IMR-90 (cell line): ENCODE measurements around the gene EEF1AKMT1.

Experiments used
- BHLHE40 ChIP-seq: fragments of 150-350 bp; IDR thresholded peaks from 2 replicates; pipeline ENCODE4 v1.6.1; 2016; ENCODE audit warnings: mild to moderate bottlenecking, low read depth, low read length
- CEBPB ChIP-seq: IDR thresholded peaks from 2 replicates; pipeline ENCODE4 v1.6.1; 2012; ENCODE audit warnings: low read depth, low read length, improper control_type of control experiment
- CHD1 ChIP-seq: IDR thresholded peaks from 2 replicates; pipeline ENCODE4 v1.6.1; 2012; ENCODE audit warnings: low read depth, low read length, improper control_type of control experiment
- ELK1 ChIP-seq: fragments of 150-350 bp; IDR thresholded peaks from 2 replicates; pipeline ENCODE4 v1.6.1; 2016; ENCODE audit warnings: low read depth, mild to moderate bottlenecking, low read length, moderate library complexity, borderline replicate concordance
- FOS ChIP-seq: fragments of 150-350 bp; IDR thresholded peaks from 2 replicates; pipeline ENCODE4 v1.6.1; 2016; ENCODE audit warnings: low read depth, low read length
- MAFK ChIP-seq: IDR thresholded peaks from 2 replicates; pipeline ENCODE4 v1.6.1; 2012; ENCODE audit warnings: low read depth, low read length, improper control_type of control experiment
- MXI1 ChIP-seq: IDR thresholded peaks from 2 replicates; pipeline ENCODE4 v1.6.1; 2012; ENCODE audit warnings: low read depth, mild to moderate bottlenecking, low read length, moderate library complexity, borderline replicate concordance
- POLR2A ChIP-seq: IDR thresholded peaks from 2 replicates; pipeline ENCODE4 v1.6.1; 2012; ENCODE audit warnings: mild to moderate bottlenecking, low read depth, low read length
- RAD21 ChIP-seq: IDR thresholded peaks from 2 replicates; pipeline ENCODE4 v1.6.1; 2012; ENCODE audit warnings: low read length, improper control_type of control experiment
- RCOR1 ChIP-seq: IDR thresholded peaks from 2 replicates; pipeline ENCODE4 v1.6.1; 2012; ENCODE audit warnings: mild to moderate bottlenecking, low read length, improper control_type of control experiment; ENCODE audit not compliant: insufficient replicate concordance
- RFX5 ChIP-seq: IDR thresholded peaks from 2 replicates; pipeline ENCODE4 v1.8.0; 2012; ENCODE audit warnings: low read depth, mild to moderate bottlenecking, low read length, moderate library complexity
- SMC3 ChIP-seq: fragments of 150-350 bp; IDR thresholded peaks from 2 replicates; pipeline ENCODE4 v1.6.1; 2016; ENCODE audit warnings: low read depth, mild to moderate bottlenecking, antibody characterized with exemption, low read length, moderate library complexity
- USF2 ChIP-seq: fragments of 150-350 bp; IDR thresholded peaks from 2 replicates; pipeline ENCODE4 v1.6.1; 2017; ENCODE audit warnings: mild to moderate bottlenecking, antibody characterized with exemption, low read length, low read depth
- TF ChIP-seq, protein P1 (sequence below): conservative IDR thresholded peaks from 2 replicates; pipeline ENCODE4 v1.5.1; 2012; ENCODE audit warnings: mild to moderate bottlenecking, low read depth, low read length, improper control_type of control experiment

- TF ChIP-seq RAD21, result no peak
- no peak for TF ChIP-seq POLR2A
- no peak for TF ChIP-seq MXI1
- TF ChIP-seq, protein P1, sequence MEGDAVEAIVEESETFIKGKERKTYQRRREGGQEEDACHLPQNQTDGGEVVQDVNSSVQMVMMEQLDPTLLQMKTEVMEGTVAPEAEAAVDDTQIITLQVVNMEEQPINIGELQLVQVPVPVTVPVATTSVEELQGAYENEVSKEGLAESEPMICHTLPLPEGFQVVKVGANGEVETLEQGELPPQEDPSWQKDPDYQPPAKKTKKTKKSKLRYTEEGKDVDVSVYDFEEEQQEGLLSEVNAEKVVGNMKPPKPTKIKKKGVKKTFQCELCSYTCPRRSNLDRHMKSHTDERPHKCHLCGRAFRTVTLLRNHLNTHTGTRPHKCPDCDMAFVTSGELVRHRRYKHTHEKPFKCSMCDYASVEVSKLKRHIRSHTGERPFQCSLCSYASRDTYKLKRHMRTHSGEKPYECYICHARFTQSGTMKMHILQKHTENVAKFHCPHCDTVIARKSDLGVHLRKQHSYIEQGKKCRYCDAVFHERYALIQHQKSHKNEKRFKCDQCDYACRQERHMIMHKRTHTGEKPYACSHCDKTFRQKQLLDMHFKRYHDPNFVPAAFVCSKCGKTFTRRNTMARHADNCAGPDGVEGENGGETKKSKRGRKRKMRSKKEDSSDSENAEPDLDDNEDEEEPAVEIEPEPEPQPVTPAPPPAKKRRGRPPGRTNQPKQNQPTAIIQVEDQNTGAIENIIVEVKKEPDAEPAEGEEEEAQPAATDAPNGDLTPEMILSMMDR, result no peak
- TF ChIP-seq SMC3, result no peak
- TF ChIP-seq ELK1, result no peak
- TF ChIP-seq CEBPB, result no peak
- no peak for TF ChIP-seq RCOR1
- no peak for TF ChIP-seq CHD1
- no peak for TF ChIP-seq USF2
- TF ChIP-seq FOS, result no peak
- no peak for TF ChIP-seq RFX5
- TF ChIP-seq BHLHE40, result no peak
- no peak for TF ChIP-seq MAFK
These were observed 52.7 kb downstream of the EEF1AKMT1 start for GRCh38 chr13:20721058-20721453.
